Esophagus squamous epithelium (tissue), 5 donors: ENCODE measurements around the gene SPATA31D1. TPM values are rescaled to one million over a fixed set of nuclear protein-coding genes. Genes with fewer than 3 reads are reported as not detected.
"Not testable (repeated sequence)": the region's sequence is repeated elsewhere in the genome, so short reads cannot be mapped to it uniquely, and the experiment has no call there.

Experiments
- DNase-seq: peaks from one replicate; lab custom pipeline; 2025; lab: John Stamatoyannopoulos, UW
- H3K27ac ChIP-seq, 4 donors: fragments of 200-600 bp; sonication (generic); one replicate each; pipeline ENCODE4 v1.5.1; 2016 to 2019; ENCODE audit warnings: mild to moderate bottlenecking in 1 of 4
- H3K27me3 ChIP-seq, 4 donors: fragments of 200-600 bp; sonication (generic); 1 replicate in 3 of 4; 2 replicates in 1 of 4; pipeline versions ENCODE4 v1.5.1 to v1.6.0; 2017 to 2021; ENCODE audit warnings: antibody characterized with exemption in 1 of 4
- H3K36me3 ChIP-seq, 3 donors: fragments of 200-600 bp; sonication (generic); one replicate each; pipeline ENCODE4 v1.5.1; 2016 to 2019
- H3K4me1 ChIP-seq, 3 donors: fragments of 200-600 bp; sonication (generic); one replicate each; pipeline ENCODE4 v1.5.1; 2017 to 2019
- H3K4me3 ChIP-seq, 4 donors: fragments of 200-600 bp; sonication (generic); 1 replicate in 3 of 4; 2 replicates in 1 of 4; pipeline ENCODE4 v1.5.1; 2016 to 2019; ENCODE audit warnings: mild to moderate bottlenecking in 2 of 4, moderate library complexity in 1 of 4
- H3K9me3 ChIP-seq, 3 donors: fragments of 200-600 bp; sonication (generic); one replicate each; pipeline ENCODE4 v1.5.1; 2016 to 2019
- POLR2A ChIP-seq, 4 donors: fragments of 450-650 bp; IDR thresholded peaks; one replicate each; pipeline ENCODE4 v1.6.1; 2017; ENCODE audit warnings: antibody characterized with exemption in 4 of 4, mild to moderate bottlenecking in 4 of 4, moderate library complexity in 3 of 4
- WGBS, 2 donors: methylation state at CpG; one replicate each; pipeline ENCODE4 v1.1.5; 2018; 5-methylcytosine and 5-hydroxymethylcytosine counted together
- intact Hi-C: fragments of 100-400 bp; cut with DNase I; formaldehyde crosslinking; loops from one replicate; pipeline ENCODE4 v1.15.0; 2022
- total RNA-seq, 4 donors: library from RNA; depleted of rRNA; stranded (reverse); fragments of >200 nt; gene quantifications; one replicate each; pipeline ENCODE4 v1.1.0, GENCODE V29; 2016
- TF ChIP-seq, protein P1 (sequence below), 6 experiments: fragments of 450-650 bp in 4 of 6; fragments of 200-600 bp in 2 of 6; sonication (generic) in 2 of 6; IDR thresholded peaks; one replicate each; pipeline ENCODE4 v1.5.1; 2016 to 2019; ENCODE audit warnings: antibody characterized with exemption in 6 of 6, mild to moderate bottlenecking in 4 of 6, moderate library complexity in 4 of 6
- donor health status: DM: yes; HTN: yes; CAD: no.

The SPATA31D1 gene
- not detected for total RNA-seq

DNA sequence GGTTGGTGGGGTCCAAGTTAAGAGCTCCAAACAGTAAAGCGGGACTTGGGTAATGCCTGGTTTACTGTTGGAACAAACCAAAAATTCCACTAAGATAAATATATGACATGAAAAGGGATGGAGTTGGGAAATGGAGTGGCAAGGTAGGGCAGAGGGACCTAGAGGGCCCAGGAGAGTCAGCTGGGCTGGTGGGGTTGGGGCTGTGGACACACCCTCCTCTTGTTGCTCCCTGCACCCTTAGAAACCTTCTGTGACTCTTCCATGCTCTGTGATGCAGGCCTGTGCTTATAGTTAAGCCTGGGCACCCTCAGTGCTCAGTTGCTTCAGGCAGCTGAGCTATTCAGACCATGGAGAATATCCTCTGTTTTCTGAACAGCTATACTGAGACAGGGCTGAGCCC is at the start of gene SPATA31D1:
Gene SPATA31D1 (plus strand): TSS at position 301 of the 400 bp plus-strand sequence. CDS start 47 bp downstream, at position 348.
- DNase-seq, H3K4me1 ChIP-seq, H3K27ac ChIP-seq, H3K9me3 ChIP-seq, H3K27me3 ChIP-seq, intact Hi-C loops, H3K36me3 ChIP-seq, H3K4me3 ChIP-seq: not testable (repeated sequence)
- WGBS, 2 donors = 80 to 100% methylated on average over 1 of the region's 1 CpG

DNA sequence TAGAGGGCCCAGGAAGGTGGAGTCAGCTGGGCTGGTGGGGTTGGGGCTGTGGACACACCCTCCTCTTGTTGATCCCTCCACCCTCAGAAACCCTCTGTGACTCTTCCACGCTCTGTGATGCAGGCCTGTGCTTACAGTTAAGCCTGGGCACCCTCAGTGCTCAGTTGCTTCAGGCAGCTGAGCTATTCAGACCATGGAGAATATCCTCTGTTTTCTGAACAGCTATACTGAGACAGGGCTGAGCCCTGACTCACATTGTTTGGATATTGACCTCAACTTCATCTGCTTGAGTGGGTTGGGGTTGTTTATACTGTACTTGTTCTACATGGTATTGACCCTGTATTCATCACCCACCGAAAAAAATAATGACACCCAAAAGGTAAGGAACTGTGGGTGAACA is 45.2 kb upstream of the SPATA31D1 start, which contains the start of gene SPATA31D3:
Gene SPATA31D3 (plus strand): TSS at position 108 of the 400 bp plus-strand sequence. CDS start 86 bp downstream, at position 194.
- DNase-seq, H3K4me3 ChIP-seq, H3K9me3 ChIP-seq, H3K36me3 ChIP-seq, H3K27me3 ChIP-seq, intact Hi-C loops, H3K4me1 ChIP-seq, H3K27ac ChIP-seq: not testable (repeated sequence)
- WGBS, 2 donors = no CpG with 5 or more reads among the region's 2 CpGs

DNA sequence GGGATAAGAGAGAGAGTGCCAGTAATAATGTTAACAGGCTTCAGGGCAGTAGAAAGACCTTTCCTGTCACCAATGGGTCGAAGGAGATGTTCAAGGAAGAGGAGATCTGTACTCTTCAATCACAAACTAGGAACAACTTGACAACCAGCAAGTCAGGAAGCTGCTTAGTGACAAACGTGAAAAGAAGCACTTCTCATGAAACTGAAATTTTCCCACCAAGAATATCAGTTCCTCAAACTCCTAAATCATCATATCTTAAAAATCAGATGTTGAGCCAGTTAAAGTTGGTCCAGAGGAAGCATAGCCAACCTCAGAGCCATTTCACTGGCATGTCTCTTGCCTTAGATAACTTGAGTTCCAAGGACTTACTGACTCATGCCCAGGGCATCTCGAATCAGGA is 39.9 kb upstream of the SPATA31D1 start:
- H3K9me3 ChIP-seq, DNase-seq, H3K27ac ChIP-seq, intact Hi-C loops, H3K36me3 ChIP-seq, H3K4me3 ChIP-seq, H3K4me1 ChIP-seq, H3K27me3 ChIP-seq: not testable (repeated sequence)
- WGBS, 2 donors = no CpG with 5 or more reads among the region's 3 CpGs

DNA sequence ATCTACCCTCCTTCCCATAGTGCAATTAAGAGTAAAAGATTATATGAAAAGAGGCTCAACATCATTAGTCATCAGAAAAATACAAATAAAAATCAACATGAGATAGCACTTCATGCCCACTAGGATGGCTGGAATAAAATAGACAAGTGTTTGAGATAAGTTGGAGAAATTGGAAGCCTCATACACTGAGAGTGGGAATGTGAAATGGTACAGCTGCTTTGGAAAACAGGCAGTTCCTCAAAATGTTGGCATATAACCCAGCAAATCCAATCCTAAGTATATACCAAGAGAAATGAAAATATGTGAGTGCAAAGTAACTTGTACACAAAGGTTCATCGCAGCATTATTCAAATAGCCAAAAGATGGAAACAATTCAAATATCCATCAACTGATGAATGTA is 35.5 kb upstream of the SPATA31D1 start:
- H3K27ac ChIP-seq = no peak overlapping the region
- no peaks in the 10 kb centered on the region for H3K27me3 ChIP-seq
- no peaks in the 10 kb centered on the region for H3K4me1 ChIP-seq
- TF ChIP-seq, protein P1, sequence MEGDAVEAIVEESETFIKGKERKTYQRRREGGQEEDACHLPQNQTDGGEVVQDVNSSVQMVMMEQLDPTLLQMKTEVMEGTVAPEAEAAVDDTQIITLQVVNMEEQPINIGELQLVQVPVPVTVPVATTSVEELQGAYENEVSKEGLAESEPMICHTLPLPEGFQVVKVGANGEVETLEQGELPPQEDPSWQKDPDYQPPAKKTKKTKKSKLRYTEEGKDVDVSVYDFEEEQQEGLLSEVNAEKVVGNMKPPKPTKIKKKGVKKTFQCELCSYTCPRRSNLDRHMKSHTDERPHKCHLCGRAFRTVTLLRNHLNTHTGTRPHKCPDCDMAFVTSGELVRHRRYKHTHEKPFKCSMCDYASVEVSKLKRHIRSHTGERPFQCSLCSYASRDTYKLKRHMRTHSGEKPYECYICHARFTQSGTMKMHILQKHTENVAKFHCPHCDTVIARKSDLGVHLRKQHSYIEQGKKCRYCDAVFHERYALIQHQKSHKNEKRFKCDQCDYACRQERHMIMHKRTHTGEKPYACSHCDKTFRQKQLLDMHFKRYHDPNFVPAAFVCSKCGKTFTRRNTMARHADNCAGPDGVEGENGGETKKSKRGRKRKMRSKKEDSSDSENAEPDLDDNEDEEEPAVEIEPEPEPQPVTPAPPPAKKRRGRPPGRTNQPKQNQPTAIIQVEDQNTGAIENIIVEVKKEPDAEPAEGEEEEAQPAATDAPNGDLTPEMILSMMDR (IDR thresholded peaks at IDR 0.05) = no peak
- TF ChIP-seq POLR2A (IDR thresholded peaks at IDR 0.05) = no peak
- no peak overlapping the region for H3K4me3 ChIP-seq
- H3K9me3 ChIP-seq = peaks cover 0 to 10% (median 9%) of the 10 kb centered on the region in 3 donors
- 83 to 95% methylated on average over 1 of the region's 1 CpG for WGBS, 2 donors
- DNase-seq = no peak
- intact Hi-C loops = no loop called here
- H3K36me3 ChIP-seq = no peaks in the 10 kb centered on the region

DNA sequence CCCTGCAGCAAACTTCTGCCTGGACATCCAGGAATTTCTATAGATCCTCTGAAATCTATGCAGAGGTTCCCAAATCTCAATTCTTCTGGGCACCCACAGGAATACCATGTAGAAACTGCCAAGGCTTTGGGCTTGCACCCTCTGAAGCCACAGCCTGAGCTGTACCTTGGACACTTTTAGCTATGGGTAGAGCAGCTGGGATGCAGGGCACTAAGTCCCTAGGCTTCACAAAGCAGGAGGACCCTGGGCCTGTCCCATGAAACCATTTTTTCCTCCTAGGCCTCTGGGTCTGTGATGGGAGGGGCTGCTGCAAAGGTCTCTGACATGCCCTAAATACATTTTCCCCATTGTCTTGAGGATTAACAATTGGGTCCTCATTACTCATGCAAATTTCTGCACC is 32.9 kb upstream of the SPATA31D1 start:
- Histone ChIP-seq H3K36me3 (no peaks in the 10 kb centered on the region), H3K4me1 (no peaks in the 10 kb centered on the region), H3K9me3 (peaks cover 0 to 10% (median 9%) of the 10 kb centered on the region in 3 donors), H3K27ac (no peak overlapping the region), H3K4me3 (no peak overlapping the region), H3K27me3 (no peaks in the 10 kb centered on the region)
- no peak for TF ChIP-seq POLR2A (IDR thresholded peaks at IDR 0.05)
- TF ChIP-seq, protein P1 (IDR thresholded peaks at IDR 0.05) = no peak
- no peak for DNase-seq
- intact Hi-C loops = no loop called here

DNA sequence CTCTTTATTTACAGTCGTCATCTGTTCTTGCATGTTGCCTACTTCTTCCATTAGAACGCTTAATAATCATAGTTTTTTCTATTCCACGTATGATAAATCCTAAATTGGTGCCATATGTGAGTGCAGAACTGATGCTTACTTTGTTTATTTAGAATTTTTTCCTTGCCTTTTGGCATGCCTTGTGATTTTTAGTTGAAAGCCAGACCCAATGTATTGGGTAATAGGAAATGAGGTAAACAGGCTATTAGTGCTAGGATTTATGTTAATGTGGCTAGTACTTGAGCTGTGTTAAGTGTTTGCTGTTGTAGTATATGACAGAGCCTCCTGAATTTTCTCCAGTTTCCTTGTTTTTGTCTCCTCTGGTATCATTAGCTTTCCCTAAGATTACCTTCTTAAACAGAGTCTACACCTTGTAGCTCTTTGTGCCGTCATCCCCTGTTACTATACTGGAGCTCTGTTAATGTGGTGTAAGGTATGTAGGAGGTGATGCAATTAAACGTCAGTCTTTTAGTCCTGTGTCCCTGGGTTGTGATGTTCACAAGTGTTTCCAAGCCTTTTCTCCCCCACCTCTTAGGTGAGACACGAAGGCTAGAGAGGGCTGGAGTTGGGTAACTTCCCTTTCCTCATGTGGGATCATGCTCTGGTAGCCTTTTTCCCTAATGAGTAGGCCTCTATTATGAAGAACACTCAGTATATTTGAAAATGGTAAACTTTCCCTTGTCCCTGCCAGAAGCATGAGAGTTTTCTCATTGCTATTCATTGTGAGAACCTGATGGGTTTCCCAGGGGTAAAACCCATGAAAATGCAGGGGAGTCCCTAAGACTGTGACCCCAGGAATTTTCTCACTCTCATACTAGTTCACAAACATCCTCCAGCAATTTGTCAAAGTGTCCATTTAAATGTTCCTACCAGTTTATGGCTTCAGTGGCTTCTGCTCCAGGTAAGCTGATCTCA is 24.1 kb upstream of the SPATA31D1 start:
- 60 to 66% methylated on average over 6 of the region's 6 CpGs for WGBS, 2 donors
- intact Hi-C loops = no loop called here
- H3K27ac ChIP-seq = no peak overlapping the region
- no peaks in the 10 kb centered on the region for H3K27me3 ChIP-seq
- no peaks in the 10 kb centered on the region for H3K4me1 ChIP-seq
- no peak overlapping the region for H3K4me3 ChIP-seq
- H3K36me3 ChIP-seq = no peaks in the 10 kb centered on the region
- no peaks in the 10 kb centered on the region for H3K9me3 ChIP-seq
- TF ChIP-seq POLR2A (IDR thresholded peaks at IDR 0.05) = no peak
- TF ChIP-seq, protein P1 (IDR thresholded peaks at IDR 0.05) = no peak
- no peak for DNase-seq
